HG03039 (cell line): Measurements from ENCODE around the gene ZNF512.
A peak's percentile ranks its signal among the peaks of the same experiment; 100 is the strongest.
"Not testable (repeated sequence)": the region's sequence is repeated elsewhere in the genome, so short reads cannot be mapped to it uniquely, and the experiment has no call there.

Source experiments
- ATAC-seq: cut with Tn5 transposase; IDR thresholded peaks from one replicate; pipeline ENCODE4 v1.9.1; 2021; ENCODE audit warnings: mild to moderate bottlenecking, moderate library complexity; ENCODE audit not compliant: unreplicated experiment

ZNF512 gene

DNA sequence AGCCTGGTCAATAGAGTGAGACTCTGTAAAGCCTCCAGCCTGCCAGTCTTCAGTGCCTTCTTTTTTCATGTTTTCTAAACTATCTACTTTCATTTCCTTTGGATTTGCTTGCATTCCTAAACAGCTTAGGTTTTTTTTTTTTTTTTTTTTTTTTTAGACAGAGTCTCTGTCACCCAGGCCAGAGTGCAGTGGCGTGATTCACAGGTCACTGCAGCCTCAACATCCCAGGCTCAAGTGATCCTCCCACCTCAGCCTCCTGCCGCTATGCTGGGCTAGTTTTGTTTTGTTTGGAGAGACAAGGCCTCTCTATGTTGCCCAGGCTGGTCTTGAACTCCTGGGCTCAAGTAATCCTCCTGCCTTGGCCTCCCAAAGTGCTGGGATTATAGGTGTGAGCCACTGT, 47.4 kb downstream of the ZNF512 start:
- not testable (repeated sequence) for ATAC-seq

DNA sequence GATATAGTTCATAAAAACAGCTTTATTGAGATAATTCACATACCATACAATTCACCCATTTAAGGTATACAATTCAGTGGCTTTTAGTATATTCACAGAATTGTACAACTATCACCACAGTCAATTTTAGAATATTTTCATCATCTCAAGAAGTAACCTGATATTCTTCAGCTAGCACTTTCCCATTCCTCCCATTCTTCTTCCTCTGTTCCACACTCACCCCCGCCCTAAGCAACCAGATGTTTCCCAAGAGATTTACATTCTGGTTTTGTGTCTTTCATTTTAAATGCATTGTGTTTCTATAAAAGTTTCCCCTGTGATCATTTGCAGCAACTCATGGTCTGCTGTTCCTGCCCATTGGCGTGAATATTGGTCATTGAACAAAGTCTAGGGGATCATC, 51.4 kb downstream of the ZNF512 start:
- no peak for ATAC-seq

DNA sequence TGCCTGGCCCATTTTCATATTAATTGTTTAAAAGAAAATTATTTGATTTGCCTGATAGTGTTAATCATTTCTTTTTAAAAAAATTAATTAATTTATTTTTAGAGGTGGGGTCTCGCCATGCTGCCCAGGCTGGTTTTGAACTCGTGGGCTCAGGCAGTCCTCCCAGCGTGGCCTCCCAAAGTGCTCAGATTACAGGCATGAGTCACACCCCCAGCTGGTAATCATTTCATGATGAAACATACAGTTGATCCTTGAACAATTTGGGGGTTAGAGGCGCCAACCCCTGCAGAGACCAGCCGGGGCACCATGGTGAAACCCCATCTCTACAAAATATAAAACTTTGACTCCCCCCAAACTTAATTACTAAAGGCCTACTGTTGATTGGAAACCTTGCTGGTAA, 53.9 kb downstream of the ZNF512 start:
- no peak for ATAC-seq

DNA sequence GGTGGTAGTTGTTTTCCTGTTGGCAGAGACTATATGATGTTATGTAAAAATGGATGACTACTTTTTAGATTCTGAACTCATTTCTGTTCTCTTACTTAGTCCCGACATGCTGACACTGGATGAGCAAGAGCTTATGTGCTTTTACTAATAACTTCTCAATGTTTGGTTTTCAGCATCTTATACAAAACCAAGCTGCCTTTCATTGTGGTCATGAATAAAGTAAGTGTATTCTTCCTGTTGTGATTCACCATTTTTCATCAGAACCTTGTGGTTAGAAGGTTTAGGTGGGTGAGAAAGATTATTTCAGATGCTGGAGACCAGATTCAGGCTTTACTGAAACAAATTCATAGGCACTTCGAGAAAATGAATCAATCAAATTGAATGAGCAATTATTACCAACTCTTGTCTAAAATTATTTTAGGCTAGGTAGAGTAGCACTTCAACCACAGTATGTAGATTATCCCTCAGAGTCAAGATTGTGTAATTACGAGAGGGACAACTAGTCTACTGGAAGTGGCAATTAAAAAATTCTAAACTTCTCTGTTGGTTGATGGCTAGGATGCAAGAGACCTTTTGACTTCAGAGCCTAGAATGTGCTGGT, 55.3 kb downstream of the ZNF512 start:
- ATAC-seq, result no peak

DNA sequence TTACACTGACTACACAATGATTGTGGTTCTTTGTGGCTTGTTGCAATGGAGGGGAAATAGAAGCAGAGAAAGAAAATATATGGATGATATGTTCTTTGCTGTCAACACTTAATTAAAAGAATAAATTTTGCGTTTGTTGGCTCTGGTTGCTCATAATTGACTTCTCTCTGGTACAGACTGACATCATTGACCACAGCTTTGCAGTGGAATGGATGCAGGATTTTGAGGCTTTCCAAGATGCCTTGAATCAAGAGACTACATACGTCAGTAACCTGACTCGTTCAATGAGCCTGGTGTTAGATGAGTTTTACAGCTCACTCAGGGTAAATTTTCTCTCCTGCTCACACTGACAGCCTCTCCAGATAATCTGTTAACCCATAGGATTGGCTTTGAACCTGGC, 55.9 kb downstream of the ZNF512 start:
- ATAC-seq, result no peak

DNA sequence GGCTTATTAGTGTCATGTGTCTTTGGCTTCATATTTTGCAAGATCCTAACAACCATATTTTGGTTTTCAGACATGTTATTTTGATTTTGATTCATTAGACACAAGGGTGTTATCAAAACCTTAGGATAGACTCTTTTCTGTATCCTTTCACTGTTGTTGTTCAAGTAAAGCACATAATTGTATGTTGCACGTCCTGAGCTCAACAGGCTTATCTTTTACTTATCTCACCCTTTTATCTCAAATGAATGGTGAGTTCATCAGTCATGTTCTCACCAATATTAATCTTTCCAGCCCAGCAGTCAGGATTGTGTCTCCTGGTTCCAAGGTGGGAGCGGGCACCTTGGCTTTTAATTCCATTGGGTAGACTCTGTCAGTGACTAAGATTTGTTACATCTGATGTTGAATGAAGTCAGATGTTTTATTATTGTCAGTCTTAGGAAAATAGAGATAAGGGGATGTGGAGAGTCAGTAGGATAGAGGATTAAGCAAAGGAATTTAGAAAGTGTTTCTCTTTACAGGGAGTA, 57.9 kb downstream of the ZNF512 start:
- no peak for ATAC-seq

DNA sequence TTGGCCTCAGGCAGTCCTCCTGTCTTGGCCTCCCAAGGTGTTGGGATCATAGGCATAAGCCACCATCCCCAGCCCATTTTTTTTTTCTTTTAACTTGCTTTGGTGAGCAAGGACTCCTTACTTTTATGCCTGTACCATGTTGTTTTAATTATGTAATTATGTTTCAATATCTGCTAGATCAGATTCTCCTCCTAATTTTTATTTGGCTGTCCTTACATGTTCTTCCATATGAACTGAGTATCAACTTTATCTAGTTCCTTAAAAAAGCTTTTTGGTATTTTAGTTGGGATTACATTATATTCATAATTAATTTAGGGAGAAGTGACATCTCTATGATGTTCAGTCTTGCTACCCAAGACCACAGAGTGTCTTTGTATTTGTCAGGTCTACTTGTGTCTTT, 62.4 kb downstream of the ZNF512 start:
- ATAC-seq, result no peak

DNA sequence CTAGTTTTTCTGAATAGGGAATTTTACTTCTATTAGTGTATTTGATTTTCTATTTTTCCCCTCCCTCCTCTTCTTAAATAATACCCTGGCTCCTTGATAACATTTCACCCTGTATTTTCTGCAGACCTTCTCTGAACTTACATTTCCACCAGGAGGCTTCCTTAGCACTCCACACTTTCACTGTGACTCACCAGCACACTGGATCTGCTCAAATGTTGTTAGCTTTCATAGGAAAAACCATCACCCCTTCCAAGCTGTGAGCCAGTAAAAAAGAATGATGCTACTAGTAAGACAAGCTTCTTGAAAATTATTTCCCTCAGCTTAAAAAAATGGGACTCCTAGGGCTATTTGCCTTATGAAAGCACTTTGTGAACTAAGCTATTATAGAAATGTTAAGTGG, 64.4 kb downstream of the ZNF512 start:
- ATAC-seq, result no peak

DNA sequence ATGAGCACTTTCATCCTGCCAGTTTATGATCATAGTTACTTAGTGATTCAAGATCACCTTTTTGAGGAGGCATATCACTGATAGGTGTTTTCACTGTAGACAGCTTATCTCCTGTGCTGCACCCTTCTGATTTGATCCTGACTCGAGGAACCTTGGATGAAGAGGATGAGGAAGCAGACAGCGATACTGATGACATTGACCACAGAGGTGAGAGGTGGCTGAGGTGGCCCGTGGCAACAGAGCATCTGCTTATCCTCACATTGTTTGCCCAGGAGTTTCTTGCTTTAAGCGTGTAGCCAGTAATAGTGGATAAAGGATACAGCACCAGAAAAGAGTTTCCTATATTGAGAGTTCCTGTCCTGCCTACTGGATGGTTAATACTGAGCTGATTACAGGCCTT, 64.9 kb downstream of the ZNF512 start:
- no peak for ATAC-seq

DNA sequence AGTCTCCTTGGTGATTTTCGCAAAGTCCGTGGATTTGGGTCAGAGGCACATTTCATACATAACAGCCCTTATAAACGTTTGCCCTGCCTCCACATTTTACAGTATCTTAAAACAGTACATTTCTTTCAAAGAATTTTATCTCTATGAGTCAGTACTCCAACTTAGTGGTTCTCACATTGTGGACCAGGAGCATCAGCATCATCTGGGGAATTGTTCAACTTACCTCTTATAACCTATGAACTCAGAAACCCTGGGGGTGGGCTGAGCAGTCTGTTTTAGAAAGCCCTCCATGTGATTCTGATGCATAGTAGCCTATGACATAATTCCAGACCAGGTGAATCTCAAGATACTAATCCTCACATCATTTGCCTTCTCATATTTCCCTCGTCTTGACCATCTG, 68.2 kb downstream of the ZNF512 start:
- no peak for ATAC-seq

DNA sequence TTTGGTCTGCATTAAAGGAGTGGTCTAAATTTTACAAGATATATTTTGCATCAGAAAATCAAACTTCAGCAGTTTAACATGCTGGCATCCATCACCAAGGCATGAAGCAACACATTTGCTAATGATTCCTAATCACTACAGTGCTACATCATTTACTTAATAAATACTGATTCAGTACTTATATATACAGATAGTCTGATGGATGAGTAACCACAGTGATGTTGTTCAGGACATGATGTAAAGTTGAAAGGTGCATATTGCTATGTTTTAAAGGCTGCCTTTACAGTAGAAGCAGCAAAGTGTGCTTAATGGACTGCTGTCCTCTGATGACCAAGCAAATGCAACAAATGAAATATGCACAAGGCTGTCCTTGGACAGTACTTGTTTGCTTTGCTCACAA, 69.5 kb downstream of the ZNF512 start:
- ATAC-seq, result no peak

DNA sequence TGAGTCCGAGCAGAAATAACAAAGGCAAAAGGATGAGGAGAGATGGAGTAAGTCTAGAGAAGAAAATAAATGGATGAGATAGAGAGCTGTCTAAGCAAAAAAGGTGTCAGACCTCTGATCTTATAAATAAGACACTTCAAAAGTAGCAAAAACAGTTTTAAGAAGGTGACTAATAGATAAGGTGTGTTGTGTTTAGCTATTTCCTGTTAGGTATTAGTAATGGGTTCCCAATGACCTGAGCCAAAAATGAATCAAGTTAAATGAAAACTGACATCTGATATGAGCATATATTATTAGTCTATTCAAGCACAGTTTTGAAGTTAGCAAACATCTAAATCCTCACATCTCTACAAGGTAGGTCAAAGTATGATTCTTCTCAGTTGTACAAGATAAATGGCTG, 69.9 kb downstream of the ZNF512 start:
- ATAC-seq, result no peak

DNA sequence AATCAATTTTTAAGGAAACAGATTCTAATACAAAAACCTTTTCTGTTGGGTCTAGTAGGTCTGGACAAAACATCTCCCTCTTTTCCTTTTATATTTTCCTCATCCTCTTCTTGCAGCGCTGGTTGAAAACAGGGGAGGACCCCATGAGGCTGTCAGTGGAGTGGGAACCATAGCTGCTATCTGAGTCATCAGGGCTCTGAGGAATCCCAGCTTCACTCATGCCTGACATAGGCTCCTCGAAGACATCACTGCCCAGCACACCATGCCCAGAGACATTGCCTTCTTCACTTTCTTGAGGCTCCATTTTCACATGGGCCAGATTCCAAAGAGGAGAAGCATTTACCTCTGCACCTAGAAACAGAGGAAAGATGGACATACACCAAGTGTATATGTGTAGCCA, 70.6 kb downstream of the ZNF512 start:
- ATAC-seq, result no peak

DNA sequence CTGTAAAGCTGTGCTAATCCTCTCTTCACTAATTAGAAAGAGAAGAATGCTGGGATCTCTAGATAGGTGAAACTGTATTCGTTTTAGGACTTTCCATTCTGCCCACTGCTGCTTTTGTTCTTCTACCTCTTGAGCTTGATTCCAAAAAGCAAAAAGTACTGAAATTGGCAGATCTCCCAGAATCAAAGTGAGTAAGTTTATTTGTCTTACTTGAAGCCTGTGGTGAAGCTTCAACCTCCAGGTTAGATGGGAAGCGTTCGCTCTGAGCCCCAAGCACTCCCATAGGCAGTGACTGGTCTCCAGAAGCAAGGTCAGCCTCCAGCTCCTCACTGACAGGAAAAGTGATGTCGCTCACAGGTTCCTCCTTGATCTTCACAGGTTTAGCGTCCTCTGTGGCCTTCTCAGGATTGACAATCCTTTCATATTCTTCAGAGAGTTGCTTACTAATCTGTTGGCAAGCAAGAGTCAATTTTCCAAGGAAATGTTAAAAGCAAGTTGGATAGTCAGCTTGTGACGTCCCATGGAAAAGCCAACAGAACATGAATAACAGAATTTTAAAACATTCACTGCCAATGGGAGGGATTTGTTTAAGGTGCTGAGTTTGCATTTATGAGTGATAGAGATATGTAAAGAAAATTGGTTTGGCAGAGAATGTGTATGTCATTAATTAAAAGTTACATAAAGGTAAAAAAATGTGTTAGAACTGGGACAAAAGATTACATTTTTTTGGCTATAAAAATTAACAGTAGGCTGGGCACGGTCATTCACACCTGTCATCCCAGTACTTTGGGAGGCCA, 72.5 kb downstream of the ZNF512 start:
- ATAC-seq, result no peak

DNA sequence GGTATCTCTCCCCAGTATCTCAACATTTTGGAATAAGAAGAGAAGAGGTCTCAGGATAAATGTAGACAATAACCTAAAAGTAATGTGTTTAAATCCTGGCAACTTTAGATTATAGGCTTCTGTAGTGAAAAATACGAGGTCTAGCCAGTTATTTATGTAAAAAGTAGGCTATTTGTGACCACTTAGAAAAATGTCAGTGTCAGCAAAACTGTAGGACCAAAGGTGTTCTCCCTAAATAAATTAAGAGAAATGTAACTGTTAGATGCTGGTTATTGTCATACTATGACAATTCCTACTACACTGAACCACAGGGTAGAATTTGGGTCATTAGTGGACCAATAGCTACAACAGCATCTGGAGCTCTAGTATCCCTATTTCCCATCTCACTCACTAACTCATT, 78.5 kb downstream of the ZNF512 start:
- ATAC-seq, result no peak

DNA sequence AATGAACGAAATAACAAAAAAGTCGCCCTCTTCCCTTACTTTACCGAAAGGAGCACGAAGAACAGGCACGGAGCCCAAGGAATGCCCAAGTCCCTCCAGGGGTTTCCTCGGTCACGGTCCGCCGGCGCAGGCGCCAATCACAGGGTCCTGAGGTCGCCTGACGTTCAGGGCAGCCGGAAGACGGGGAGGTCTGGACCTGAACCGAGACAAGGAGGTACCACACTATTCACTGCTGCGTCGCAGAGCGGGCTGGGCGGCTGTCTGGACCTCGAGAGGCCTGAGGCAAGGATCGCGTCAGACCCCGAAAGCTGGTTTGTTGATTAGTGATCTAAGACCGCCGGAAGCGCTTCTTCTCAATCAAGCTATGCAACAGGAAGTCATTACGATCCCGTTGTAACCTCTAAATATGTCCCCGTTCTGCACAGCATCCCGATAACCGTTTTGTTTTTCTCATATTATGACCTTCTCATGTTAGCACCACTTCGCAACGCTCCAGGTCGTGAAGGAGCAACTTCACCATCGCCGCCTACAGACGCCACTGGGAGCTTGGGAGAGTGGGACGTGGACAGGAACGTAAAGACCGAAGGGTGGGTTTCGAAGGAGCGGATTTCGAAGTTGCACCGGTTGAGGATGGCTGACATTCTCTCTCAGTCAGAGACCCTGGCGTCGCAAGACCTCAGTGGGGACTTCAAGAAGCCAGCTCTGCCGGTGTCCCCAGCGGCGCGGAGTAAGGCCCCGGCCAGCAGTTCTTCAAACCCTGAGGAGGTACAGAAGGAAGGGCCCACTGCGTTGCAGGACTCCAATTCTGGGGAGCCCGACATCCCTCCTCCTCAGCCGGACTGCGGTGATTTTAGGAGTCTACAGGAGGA, 80.7 kb downstream of the ZNF512 start, which contains the start of the genes SLC4A1AP and SUPT7L:
TSS of gene SLC4A1AP (plus strand) at position 605 of the 869 bp plus-strand sequence. CDS start at position 631, 26 bp downstream.
TSS of gene SUPT7L (minus strand) at position 330 of the 869 bp plus-strand sequence. CDS start 1,422 bp downstream, outside the sequence.
- peak; percentile 59 for ATAC-seq

DNA sequence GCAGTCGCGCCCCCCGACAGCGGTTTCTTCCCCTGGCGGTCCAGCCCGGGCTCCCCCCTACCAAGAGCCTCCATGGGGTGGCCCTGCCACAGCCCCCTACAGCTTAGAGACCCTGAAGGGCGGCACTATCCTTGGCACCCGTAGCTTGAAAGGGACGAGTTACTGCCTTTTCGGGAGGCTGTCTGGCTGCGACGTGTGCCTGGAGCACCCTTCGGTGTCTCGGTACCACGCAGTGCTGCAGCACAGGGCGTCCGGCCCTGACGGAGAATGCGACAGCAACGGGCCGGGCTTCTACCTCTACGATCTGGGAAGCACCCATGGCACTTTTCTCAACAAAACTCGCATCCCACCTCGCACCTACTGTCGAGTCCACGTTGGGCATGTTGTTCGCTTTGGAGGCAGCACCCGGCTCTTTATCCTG, 81.3 kb downstream of the ZNF512 start:
- no peak for ATAC-seq

DNA sequence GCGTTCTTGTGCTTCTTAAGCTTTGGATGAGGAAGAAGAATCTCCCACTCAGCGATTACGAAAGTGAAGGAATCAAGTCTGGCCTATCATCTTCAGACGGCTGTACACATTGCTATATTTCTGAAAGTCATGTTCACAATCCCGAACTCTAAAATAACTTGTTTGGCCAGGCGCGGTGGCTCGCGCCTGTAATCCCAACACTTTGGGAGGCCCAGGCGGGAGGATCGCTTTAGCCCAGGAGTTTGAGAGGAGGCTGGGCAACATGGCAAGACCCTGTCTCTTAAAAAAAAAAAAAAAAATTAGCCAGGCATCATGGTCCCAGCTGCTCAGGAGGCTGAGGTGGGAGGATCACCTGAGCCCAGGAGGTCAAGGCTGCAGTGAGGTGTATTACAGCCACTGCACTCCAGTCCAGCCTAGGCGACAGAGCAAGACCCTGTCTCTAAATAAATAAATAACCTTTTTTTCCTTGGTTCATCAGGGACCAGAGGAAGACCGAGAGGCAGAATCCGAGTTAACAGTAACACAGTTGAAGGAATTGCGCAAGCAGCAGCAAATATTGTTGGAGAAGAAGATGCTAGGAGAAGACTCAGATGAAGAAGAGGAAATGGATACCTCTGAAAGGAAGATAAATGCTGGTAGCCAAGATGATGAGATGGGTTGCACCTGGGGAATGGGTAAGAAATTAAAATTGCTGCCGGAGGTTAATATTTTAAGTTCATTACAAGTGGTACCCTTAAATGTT, 82.0 kb downstream of the ZNF512 start:
- ATAC-seq, result no peak

DNA sequence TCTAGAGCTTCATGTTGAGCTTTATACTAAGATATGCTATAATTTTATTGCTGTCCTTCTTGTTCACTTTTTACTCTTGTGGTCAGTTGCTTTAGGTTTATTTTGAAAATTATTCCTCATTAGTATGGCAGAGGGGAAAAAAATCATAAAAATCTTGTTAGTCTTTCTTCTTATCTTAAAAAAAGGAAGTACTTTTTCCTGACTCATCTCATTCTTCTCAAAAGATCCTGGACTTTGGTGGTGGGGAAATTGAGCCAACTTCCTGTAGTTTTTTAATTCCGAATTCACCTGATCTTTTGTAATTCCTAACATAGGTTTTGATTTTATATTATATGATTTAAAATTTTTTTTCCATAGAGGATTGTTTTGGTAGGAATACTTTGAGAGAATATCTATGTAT, 84.6 kb downstream of the ZNF512 start:
- no peak for ATAC-seq

DNA sequence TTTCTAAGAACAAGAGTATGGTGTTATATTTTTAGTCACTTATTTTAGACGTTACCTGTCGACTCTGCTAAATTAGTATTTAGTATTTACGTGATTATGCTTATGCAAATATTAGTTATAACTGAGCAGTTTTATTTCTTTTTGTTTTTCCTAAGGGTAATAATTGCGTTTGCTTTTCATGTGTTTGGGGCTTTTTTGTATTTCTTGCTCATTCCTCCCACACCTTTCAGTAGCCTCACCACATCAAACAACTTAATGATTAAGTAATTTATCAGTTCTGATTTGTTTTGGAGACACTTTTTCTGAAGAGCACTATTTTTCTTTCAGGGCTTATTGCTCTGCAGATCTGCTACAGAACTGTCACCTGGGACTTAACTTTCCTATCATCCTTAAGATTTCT, 88.4 kb downstream of the ZNF512 start:
- ATAC-seq, result no peak
